ENCODE results near the gene DSCAML1.

Gene DSCAML1

GRCh38 chr11:117759305-117759704 lies 37.7 kb downstream of the DSCAML1 start:
- DNase-seq (ENCODE audit: low spot score) = no peak

GRCh38 chr11:117754030-117754429 lies 43.0 kb downstream of the DSCAML1 start:
- DNase-seq (ENCODE audit: low spot score) = no peak

DNA sequence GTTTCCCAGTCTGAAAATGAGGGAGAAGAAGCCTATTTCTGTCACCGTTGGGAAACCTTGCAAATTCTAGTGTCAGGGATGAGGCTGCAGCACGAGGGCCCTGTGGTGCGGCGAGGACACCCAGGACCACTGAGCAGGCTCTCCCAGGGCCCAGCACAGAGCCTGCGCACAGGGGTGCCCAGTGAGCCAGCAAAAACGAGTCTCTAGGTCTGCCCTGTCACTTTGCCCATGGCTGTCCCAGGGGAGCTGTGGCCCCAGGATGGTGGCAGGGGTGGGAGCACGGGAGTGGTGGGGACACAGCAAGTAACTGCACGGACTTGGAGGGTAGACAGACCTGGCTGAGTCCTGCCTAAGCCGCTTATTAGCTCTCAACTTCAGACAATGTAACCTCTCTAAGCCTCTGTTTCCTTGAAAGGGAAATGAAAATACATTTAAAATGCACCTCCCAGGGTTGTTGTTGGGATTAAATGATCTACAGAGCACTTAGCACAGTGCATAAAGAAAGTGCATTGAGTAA lies 44.2 kb downstream of the DSCAML1 start:
- DNase-seq (ENCODE audit: low spot score) = no peak

GRCh38 chr11:117752071-117752470 lies 44.9 kb downstream of the DSCAML1 start:
- DNase-seq (ENCODE audit: low spot score) = no peak

GRCh38 chr11:117750916-117751662 lies 45.9 kb downstream of the DSCAML1 start:
- DNase-seq (ENCODE audit: low spot score) = no peak

DNA sequence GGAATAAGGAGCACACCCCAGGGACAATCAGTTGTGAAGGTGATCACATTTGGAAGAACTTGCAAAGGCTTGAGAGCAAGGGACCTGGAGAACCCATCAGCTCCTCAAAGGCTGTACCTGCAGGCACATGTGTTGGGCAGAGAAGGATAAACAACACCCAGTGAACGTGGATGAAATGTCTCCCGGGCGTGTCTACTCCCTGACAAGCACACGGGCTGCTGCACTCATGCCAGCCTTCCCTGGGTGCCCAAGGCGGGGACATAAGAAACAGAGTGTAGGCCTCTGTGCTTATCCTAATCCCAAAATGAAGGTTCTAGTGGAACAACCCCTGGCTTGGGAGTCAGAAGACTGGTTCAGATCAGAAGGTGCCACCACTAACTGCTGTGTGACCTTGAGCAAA lies 46.7 kb downstream of the DSCAML1 start:
- no peak for DNase-seq (ENCODE audit: low spot score)

DNA sequence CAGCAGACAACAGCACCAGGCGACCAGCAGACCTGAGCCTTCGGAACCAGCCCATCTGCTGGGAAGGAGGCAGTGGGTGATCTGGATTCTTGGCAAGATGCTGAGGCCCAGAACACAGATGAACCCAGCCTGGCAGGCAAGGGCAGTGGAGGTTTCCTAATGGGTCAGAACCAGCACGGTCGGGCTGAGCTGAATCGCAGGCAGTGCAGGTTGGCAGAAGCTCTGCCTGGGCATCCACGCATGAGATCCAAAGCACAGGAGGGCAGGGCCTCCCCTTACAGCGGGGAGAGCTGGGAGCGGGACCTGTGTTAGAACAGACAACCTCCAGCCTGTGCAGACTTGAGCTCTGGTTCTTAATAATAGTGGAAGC lies 47.5 kb downstream of the DSCAML1 start:
- no peak for DNase-seq (ENCODE audit: low spot score)

DNA sequence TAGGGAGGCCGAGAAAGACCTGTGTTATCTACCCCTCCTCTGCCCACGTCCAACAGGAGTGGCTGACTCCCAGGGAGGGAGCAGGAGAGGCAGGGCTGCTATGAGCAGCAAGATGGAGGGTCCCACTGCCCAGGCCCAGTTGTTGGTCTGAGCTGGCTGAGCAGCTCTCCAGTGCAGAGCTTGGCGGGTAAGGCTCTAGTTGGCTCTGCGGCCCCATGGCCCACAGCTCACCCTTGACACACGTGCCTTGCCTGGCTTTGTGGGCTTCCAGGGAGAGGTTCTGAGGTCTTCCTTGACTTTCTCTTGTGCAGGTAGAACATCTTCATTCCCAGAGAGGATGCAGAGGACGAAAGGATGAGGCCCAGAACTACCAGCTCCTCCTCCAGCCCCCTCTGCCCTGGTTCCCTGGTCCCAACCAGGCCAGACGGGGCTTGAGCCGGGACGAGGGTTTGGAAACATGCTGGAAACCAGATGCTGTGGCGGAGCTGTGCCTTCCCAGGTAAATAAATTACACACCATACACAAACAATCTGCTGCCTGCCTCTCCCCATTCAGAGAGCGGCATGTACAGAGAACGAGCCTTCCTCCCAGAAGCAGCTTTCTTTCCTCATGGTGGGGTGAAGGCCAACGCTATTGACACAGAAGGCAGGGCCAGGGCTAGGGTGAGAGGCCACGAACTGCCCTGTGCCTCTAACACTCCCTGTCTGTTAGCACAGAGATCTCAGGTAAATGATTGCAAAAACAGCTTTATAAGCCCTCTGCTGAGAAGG lies 48.1 kb downstream of the DSCAML1 start:
- DNase-seq (ENCODE audit: low spot score) = peak; percentile 60

DNA sequence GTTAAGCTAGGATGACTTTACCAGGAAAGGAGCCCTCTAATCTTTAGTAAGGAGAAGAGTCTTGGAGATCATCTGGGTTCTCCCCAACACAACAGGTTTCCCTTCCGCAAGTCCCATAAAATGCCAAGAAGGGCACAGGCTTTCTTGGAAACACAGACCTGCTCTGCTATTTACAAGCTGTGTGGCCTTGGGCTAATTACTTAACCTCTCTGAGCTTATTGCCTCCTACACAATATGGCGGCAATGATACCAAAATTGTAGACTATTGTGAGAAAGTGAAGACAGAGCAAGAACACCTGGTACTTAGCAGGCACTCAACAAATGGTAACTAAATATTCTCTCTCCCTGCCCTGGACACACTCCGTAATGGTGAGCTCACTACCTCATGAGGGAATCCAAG lies 49.1 kb downstream of the DSCAML1 start:
- no peak for DNase-seq (ENCODE audit: low spot score)

DNA sequence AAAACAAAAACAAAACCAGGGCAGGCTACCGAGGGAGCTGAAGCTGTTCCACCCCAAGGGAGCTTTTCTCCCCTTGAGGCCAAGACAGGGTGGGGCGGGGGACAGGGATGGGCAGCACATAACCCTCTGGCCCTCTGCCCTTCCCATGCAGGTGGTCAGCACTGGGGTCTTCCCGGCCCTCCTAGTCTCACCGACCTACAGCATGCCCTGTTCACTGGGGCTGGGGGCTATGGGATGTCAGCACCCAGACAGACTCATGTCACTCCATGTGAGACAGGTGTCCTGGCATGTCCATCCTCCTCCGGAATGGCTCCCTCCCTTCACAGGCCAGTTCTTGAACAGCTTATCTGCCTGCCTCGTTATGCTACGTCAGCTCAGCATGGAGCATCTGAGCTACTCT lies 51.7 kb downstream of the DSCAML1 start:
- DNase-seq (ENCODE audit: low spot score) = no peak

DNA sequence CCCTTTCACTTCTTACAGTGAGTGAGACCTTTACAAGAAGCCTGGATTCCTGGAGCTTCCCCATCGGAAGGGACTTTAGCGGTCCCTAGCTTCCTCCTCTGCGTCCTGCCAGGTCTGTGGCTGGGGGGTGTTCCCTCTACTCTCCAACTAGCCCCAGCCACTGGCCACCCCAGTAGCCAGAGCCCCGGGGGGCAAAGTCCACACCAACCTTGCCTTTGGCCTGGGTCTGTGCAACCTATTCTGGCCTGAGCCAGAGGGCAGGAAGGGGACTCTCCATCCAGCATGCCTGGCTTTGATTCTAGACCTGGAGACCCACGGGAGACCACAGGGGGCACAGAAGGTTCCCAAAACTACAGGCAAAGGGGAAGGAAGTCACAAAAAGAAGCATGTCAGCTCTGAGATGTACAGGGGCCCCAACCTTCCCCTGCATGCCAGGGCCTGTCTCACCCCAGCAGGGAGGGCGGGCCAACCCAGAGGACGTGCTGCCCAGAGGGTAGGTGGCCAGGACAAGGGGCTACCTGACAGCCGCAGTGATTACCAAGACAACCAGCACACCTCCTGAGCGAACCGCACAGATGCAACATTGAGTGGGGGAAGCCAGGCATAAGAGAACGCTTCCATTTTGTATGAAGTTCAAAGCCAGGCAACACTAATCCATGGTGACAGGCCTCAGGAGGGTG lies 52.4 kb downstream of the DSCAML1 start:
- DNase-seq (ENCODE audit: low spot score) = no peak

DNA sequence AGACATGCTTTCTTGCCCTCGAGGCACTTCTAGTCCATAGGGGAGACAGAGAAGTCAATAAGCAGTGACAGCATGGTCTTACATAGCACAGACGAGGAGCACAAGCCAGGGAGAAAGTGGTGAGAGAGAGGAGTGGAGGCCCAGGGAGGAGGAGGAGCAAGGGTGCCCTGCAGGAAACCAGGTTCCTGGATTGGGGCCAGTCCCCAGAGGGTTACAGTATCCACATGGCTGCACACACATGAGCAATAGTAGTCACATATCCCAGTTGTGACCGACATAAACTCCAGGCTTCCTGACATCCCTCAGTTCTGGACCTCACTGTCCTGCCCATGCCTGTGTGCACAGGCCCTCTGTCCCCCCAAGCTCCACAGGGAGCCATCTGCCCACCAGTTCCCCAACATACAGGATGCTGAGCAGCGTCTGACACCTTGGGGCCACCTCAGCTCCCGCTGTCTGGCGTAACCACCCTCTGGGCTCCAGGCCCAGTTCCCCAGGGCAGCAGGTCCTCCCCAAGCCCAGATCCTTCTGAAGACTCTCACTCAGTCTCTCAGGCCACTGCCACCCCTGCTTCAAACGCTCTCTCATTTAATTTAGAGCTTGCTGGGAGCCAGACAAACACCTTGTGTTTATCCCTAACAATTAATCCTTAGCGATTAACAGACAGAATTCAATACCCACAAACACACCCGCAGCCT lies 53.7 kb downstream of the DSCAML1 start:
- DNase-seq (ENCODE audit: low spot score) = no peak

GRCh38 chr11:117738246-117738957 lies 58.6 kb downstream of the DSCAML1 start:
- no peak for DNase-seq (ENCODE audit: low spot score)

DNA sequence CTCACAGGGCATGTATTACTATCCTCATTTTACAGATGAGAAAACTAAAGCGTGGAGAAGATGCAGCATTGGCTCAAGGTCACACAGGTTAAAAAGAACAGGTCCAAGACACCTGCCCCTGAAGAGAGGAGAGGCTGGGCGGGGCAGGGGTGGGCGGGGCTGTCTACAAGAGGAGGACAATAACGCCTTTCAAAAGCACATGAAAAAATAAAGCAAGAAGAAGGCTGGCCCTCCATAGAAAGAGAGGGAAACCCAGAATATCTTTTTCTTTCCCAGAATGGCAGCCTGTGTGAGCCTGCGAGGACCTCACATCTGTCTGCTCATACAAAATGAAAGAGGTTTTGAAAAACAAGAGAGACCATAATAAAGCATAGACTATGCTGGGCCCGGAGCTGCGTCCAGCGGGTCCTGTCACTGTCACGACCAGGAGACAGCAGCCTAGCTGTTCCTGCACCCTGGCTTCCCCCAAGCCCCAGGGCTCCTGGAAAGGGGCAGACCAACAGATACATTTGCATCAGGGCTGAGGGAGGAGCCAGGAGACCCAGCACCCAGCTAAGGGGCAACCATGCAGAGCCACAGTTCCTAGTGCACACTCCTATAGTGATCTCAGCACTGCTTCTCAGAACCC lies 61.6 kb downstream of the DSCAML1 start:
- no peak for DNase-seq (ENCODE audit: low spot score)

GRCh38 chr11:117734601-117735024 lies 62.4 kb downstream of the DSCAML1 start:
- DNase-seq (ENCODE audit: low spot score) = no peak

DNA sequence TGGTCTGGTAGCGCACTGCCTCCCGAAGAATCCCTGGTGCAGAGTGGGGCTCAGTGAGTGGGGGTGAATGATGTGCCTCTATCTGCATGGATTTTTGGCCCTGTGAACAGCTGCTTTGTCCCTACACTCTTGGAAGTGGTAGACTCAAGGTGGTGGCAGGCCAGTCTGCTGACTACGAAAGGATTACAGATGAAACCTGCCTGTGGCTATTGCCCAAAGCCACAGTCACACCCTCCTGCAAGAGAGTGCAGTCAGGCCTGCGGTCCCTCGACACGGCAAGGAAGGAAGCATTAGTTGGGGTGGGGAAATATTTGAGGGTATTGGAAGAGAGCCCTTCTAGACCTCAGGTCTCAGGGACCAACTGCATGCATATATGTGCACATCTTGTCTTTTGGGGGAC lies 63.7 kb downstream of the DSCAML1 start:
- no peak for DNase-seq (ENCODE audit: low spot score)

- no peak for DNase-seq (ENCODE audit: low spot score)
Measured at GRCh38 chr11:117731722-117732290, 65.2 kb downstream of the DSCAML1 start.

DNA sequence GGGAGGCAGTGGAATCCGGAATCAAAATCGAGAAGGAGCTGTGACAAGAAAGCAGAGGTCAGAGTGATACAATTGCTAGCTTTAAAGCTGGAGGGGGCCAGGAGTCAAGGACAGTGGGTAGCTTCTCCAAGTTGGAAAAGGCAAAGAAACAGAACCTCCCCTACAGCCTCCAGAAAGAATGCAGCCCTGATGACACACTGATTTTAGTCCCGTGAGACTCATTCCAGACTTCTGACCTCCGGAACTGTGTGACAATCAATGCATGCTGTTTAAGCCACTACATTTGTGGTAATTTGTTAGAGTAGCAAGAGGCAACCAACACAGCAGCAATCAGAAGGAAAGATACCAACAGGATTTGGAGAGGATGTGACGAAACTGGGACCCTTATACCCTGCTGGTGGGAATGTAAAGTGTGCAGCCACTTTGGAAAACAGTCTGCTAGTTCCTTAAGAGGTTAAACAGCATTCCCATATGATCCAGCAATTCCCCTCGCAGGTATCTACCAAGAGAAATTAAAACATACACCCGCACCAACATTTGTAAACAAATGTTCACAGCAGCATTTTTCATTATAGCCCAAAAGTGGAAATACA lies 66.7 kb downstream of the DSCAML1 start:
- DNase-seq (ENCODE audit: low spot score) = no peak

DNA sequence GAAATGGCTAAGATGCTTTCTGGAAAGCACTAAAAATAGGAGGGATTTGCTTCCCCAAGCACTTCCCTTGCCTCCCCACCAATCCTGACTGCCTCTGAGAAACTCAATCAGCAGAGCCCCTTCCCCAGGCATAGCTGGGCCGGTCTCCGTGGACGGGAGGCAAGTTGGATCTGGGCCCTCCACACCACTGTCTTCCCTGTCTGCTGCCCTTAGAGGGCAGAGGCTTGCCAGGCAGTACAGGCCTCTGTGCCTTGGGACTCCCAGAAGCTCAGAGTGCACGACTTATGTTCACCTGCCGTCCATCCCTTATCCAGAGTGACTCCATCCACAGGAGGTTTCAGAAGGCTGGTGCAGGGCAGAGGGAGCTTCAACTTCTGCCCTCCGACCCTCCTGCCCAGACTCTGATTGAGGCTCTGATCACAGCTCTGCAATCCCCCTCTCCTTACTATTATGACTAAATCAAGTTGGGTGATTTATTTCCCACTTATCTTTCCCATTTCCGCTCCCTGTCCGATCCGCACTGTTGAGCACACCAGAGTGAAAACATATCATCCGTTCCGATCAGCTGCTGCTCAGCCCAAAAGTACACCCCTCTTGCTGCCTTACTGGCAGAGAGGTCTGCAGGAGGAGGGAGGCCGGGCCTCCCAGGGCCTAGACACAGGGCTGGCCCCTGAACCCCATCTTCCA lies 71.8 kb downstream of the DSCAML1 start:
- no peak for DNase-seq (ENCODE audit: low spot score)

DNA sequence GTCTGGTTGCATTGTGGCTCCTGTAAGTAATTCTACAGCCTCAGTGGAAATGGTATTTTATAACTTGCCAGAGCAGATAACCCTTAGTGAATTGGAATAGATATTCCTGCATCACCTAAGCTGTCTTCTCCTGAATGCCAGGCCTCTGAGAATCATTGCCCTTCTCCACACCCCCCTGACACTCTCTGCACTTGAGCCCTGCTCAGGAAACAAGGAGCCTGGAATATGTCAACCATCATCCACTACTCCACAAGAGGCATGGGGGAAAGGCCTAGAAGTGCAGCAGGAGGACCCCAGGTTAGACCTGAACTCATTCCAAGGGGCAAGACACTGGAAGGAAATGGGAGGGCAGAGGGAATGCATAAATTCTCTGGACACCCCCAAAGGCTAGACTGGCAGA lies 72.4 kb downstream of the DSCAML1 start:
- DNase-seq (ENCODE audit: low spot score) = no peak

All from HuH-7.5 (cell line).